GM21786 (cell line): ENCODE measurements around the gene LARGE1.
"Not testable (repeated sequence)": the region's sequence is repeated elsewhere in the genome, so short reads cannot be mapped to it uniquely, and the experiment has no call there.

ENCODE experiments used
- ATAC-seq: cut with Tn5 transposase; IDR thresholded peaks from one replicate; pipeline ENCODE4 v1.9.1; 2021; ENCODE audit not compliant: unreplicated experiment

The LARGE1 gene

DNA sequence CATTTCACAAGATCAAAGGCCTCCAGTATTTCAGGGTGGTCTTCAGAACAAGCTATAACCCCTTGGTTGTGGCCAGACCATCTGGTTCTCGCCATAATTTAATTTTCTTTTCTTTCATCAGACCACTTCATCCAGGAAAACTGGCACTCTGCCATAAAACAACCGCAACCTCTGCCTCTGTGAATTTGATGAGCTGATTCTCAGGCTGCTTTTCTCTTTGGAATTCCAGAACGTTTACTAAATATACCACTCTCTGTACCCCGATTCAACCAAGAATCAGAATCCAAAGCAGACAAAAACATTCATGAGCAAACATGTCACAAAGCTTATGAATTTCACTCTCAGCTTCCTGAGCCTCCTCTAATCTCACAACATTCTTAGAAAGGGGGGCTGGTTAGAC, 530.3 kb downstream of the LARGE1 start:
- no peak for ATAC-seq

- ATAC-seq: no peak
These were observed 534.0 kb downstream of the LARGE1 start for GRCh38 chr22:33386270-33386669.

DNA sequence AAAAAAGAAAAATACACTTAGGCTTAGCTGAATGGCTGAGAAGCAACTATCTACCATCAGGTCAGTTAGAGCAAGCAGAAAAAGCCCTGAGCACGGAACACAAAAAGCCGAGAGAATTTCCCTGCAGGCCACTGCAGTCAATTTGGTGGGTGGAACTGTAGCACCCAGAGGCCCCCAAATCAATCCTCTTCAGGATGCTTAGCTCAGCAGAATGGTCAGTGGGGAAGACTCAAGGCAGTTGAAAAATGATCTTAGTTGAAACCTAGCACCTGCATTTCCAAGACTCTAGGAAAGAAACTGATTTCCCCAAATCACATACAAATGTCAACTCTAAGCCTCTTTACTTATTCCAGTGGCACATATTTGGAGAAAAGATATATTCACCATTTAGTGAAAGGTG, 534.7 kb downstream of the LARGE1 start:
- ATAC-seq: no peak

DNA sequence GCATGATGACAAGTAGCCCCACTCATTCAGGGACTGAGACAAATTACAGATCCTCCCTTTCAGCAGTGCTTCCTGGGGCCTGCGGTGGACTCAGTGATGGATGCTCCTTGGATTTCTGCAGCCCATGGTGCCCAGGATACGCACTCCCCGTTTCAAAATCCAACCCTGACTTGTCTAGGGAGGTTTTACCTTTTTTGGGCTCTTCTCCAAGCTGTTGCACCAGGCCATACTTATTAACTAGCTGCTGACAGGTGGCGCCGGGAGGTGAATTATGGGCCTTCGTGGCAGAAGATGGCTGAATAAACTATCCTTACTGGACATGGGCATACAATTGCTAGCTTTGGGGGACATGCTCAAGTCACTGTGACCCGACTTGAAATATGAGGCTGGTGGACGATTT, 537.8 kb downstream of the LARGE1 start:
- no peak for ATAC-seq

GRCh38 chr22:33381531-33382406, 538.5 kb downstream of the LARGE1 start:
- no peak for ATAC-seq

DNA sequence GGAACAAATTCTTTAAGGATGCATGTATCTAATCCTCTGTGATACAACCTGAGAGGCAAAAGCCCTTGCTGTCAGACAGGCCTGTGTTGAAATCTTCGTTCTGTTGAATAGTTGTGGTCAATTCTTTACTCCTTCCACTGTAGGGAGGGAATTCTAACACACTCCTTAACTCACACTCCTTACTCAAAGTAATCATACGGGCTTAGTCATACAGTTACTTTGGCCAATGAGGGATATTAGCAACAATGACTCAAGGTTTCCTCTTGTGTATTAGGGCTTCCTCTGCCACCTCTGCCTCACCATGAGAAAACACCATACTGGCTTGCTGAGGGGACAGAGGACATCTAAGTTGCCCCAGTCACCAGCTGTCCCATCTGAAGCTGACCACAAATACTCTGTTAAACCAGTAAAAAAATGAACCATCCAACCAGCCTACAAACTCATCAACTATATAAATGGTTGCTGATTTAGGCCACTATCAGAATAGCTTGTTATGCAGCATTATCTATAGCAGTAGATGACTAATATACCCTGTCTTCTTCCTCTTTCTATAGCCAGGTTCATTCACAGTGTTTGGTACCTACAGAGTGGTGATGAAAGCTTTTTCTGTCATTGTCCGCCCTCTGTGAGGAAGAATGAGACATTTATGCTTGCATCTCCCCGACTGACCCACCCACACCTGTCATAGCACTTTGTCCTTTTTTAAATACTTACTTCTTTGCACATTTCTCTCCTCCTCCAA, 539.3 kb downstream of the LARGE1 start:
- no peak for ATAC-seq

DNA sequence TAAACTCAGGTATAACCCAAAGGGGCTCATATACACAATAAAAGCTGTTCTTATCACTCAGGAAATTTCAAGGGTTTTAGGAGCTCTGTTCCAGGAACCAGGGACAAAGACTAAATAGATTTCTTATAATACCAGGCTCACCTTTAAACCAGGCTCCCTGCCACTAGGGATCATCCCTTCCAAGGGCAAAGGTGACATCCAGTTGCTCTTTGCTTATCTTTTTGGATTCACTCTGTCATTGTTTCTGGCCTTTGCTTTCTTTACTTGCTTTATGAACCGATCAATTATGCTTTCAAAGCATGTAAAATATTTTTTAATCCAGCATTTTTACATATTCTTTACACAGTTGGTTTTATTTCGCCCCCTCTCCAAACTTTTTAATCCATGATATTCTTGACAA, 540.4 kb downstream of the LARGE1 start:
- ATAC-seq: no peak

GRCh38 chr22:33372875-33373274, 547.4 kb downstream of the LARGE1 start:
- ATAC-seq: no peak

DNA sequence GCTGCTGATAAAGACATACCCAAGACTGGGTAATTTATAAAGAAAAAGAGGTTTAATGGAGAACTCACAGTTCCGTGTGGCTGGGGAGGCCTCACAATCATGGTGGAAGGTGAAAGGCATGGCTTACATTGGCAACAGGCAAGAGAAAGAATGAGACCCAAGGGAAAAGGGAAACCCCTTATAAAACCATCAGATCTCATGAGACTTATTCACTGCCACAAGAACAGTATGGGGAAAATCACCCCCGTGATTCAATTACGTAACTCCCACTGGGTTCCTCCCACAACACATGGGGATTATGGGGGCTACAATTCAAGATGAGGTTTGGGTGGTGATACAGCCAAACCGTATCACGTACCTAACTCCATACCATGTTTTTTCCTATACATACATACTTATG, 557.0 kb downstream of the LARGE1 start:
- not testable (repeated sequence) for ATAC-seq

- no peak for ATAC-seq
These were observed 557.6 kb downstream of the LARGE1 start for GRCh38 chr22:33362702-33363101.

DNA sequence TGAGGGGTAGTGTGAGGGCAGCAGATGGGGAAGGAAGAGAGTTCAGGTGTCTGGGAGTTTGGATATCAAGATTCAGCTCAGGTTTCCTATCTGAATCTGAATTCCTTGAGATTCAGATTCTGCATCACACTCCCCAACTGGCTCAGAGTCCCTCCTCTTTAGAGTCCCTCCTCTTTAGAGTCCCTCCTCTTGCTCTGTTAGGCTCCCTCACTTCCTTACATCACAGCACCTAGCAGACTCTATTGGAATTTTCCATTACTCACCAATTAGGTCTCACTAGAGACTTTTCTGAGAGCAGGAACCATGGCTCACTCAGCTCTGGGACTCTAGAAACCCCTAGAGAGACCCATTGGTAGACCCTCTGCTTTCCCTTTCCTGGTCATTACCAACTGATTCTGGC, 558.7 kb downstream of the LARGE1 start:
- ATAC-seq: no peak

GRCh38 chr22:33357981-33358399, 562.3 kb downstream of the LARGE1 start:
- ATAC-seq: no peak

- no peak for ATAC-seq
These were observed 565.3 kb downstream of the LARGE1 start for GRCh38 chr22:33354928-33355327.

DNA sequence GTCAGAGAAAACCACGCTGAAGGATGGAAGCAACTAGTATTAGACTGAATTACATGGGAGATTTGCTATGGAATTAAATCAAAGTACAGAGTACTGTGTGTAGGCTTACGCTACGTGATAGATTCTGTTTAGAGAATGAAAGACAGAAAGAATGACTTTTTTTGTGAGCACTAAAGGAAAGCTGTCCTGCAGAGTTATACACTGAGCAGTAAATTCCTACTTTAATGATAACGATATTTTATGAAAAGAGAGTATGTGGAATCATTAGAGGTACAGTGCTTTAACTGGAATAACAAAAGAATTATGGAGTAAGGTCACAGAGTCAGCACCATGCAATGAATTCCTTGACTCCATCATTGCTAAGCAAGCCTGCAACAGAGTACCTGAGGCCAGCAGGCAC, 566.8 kb downstream of the LARGE1 start:
- ATAC-seq: no peak

DNA sequence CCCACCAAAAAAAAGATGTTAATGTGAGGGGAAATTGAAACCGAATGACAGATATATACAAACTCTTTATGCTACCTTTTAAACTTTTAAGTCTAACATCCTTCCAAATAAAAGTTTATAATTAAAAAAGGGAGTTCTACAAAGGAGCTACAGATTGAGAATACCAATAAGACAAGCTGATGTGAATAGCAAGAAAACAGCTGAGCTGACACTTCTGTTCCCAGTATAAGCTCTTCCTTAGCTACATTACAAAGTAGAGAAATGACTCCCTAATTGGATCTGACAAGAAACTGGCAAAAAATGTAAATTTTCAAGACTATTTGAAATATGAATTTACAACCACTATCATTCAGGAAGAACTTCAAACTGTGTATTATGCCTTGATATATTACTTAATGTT, 567.5 kb downstream of the LARGE1 start:
- no peak for ATAC-seq

GRCh38 chr22:33350961-33351360, 569.3 kb downstream of the LARGE1 start:
- ATAC-seq: no peak

GRCh38 chr22:33350491-33350890, 569.8 kb downstream of the LARGE1 start:
- ATAC-seq: no peak

DNA sequence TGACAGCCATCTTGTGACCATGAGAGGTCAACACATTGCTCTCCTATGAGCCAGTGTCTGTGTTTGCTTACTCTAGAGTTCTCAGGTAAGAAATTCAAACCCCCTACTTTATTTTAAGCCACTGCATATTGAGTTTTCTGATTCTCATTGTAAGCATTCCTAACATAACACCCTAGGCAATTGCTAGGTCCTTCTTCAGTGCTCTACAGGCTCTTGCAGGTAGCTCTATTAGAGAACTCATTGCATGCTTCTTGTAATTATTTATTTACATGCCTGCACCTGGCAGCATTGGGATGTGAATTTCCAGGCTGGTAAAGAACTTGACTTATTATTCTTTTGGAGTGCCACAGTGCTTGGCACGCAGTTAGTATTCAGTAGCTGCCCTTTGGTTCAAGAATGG, 573.3 kb downstream of the LARGE1 start:
- no peak for ATAC-seq

- ATAC-seq: no peak
These were observed 578.7 kb downstream of the LARGE1 start for GRCh38 chr22:33341611-33342010.

DNA sequence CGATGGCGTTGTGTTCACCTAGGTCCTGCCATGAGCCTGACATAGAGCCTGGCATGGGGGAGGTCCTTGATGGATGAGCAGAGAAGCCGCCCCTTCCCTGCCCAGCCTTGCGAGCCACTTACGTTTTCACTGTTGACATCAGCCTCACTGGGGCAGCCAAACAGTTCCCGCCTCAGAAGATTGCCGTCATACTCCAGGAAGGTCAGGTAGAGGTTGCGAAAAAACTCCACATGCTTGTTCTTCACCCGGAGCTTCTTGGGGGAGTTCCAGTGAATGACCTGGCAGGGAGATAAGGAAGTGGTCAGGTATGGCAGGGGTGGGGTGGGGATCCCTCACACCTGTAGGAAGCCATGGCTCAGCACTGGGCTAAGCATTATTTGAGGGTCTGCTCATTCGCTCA, 582.8 kb downstream of the LARGE1 start:
- ATAC-seq: no peak

DNA sequence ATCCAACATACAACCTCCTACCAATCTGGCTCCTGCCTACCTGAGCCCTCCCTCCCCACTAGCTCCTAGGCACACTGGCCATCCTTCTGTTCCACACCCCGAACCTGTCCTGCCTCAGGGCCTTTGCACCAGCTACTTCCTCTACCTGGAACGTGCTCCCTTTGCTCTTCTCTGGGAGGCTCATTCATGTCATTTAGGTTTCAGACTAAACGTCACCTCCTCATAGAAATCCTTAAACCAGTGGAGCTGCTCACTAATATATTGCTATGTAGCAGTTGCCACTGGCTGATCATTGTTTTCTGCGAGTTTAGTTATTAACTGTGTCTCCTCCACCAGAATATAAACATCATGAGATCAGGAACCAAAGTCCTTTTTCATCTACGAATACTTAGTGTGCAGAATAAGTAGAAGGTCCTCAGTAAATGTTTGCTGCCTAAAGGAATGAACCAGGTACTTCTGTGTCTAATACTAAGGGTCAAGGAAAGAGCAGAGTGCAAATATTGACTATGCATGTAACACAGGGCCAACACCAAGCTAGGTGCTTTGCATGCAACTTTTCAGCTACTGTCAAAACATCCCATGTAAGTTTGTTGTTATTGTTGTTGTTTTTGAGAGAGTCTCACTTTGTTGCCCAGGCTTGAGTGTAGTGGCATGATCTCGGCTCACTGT, 584.5 kb downstream of the LARGE1 start:
- no peak for ATAC-seq

- no peak for ATAC-seq
These were observed 587.7 kb downstream of the LARGE1 start for GRCh38 chr22:33332538-33332937.
